Mucosa of rectum (tissue), 2 donors: ENCODE results near the gene CALR.

Experiments
- H3K27ac ChIP-seq, 2 donors: one replicate each; pipeline ENCODE4 v1.7.0; 2013; ENCODE audit warnings: inconsistent platforms in 2 of 2, low read depth in 2 of 2, low read length in 2 of 2
- H3K27me3 ChIP-seq, 2 donors: one replicate each; pipeline ENCODE4 v1.7.0; 2013; ENCODE audit warnings: low read length in 2 of 2; ENCODE audit not compliant: control insufficient read depth in 2 of 2, insufficient read depth in 2 of 2
- H3K36me3 ChIP-seq, 2 donors: one replicate each; pipeline ENCODE4 v1.7.0; 2013; ENCODE audit warnings: low read length in 2 of 2; ENCODE audit not compliant: control insufficient read depth in 2 of 2, insufficient read depth in 2 of 2
- H3K4me1 ChIP-seq, 2 donors: one replicate each; pipeline ENCODE4 v1.7.0; 2013; ENCODE audit warnings: low read length in 2 of 2, mild to moderate bottlenecking in 1 of 2; ENCODE audit not compliant: control insufficient read depth in 2 of 2, insufficient read depth in 2 of 2
- H3K4me3 ChIP-seq, 2 donors: one replicate each; pipeline ENCODE4 v1.7.0; 2013; ENCODE audit warnings: low read length in 2 of 2
- H3K9ac ChIP-seq, 2 donors: one replicate each; pipeline ENCODE4 v1.7.0; 2013; ENCODE audit warnings: low read length in 2 of 2, low read depth in 1 of 2, mild to moderate bottlenecking in 1 of 2
- H3K9me3 ChIP-seq, 2 donors: one replicate each; pipeline ENCODE4 v1.7.0; 2013; ENCODE audit warnings: low read length in 2 of 2; ENCODE audit not compliant: control insufficient read depth in 2 of 2
- donor health status: healthy.
- donor health status: Normal muscosa, but diverticular disease.

CALR gene

DNA sequence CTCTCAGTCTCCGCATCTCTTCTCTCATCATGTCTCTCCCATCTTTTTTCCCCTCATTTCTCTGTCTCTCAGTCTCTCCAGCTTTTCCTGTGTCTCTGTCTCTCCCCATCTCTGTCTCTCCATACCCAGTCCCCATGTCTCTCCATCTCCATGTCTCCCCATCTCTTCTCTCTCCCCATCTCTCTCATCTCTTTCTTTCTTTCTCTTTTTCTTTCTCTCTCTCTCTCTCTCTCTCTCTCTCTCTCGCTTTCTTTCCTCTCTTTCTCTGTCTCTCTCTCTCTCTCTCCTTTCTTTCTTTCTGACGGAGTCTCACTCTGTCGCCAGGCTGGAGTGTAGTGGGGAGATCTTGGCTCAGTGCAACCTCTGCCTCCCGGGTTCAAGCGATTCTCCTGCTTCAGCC, 44.2 kb downstream of the CALR start:
- Histone ChIP-seq H3K4me1 (peaks cover 21 to 28% of the 10 kb centered on the region in 2 donors), H3K9me3 (no peaks in the 10 kb centered on the region), H3K9ac (no peak overlapping the region), H3K36me3 (no peaks in the 10 kb centered on the region), H3K4me3 (no peak overlapping the region), H3K27ac (no peak overlapping the region), H3K27me3 (peaks cover 0 to 3% of the 10 kb centered on the region in 2 donors)

- Histone ChIP-seq H3K4me3 (peak overlapping the region in 1 of 2 donors; percentile 59), H3K9me3 (no peaks in the 10 kb centered on the region), H3K27me3 (peaks cover 0 to 3% of the 10 kb centered on the region in 2 donors), H3K9ac (peak overlapping the region in 1 of 2 donors; percentile 24), H3K27ac (no peak overlapping the region), H3K4me1 (peaks cover 21 to 28% of the 10 kb centered on the region in 2 donors), H3K36me3 (no peaks in the 10 kb centered on the region)
These were observed 44.7 kb downstream of the CALR start for GRCh38 chr19:12983091-12983490.

GRCh38 chr19:12983542-12984142, 45.2 kb downstream of the CALR start:
- H3K4me3 ChIP-seq, result no peak overlapping the region
- H3K9me3 ChIP-seq, result no peaks in the 10 kb centered on the region
- H3K27me3 ChIP-seq, result peaks cover 0 to 3% of the 10 kb centered on the region in 2 donors
- no peaks in the 10 kb centered on the region for H3K36me3 ChIP-seq
- H3K9ac ChIP-seq, result peak overlapping the region in 1 of 2 donors; percentile 44
- H3K4me1 ChIP-seq, result peaks cover 21 to 28% of the 10 kb centered on the region in 2 donors
- peak overlapping the region in 1 of 2 donors; percentile 88 for H3K27ac ChIP-seq

GRCh38 chr19:12984143-12984627, 45.8 kb downstream of the CALR start:
- Histone ChIP-seq H3K4me3 (no peak overlapping the region), H3K27me3 (peaks cover 0 to 3% of the 10 kb centered on the region in 2 donors), H3K4me1 (peaks cover 21 to 28% of the 10 kb centered on the region in 2 donors), H3K9me3 (no peaks in the 10 kb centered on the region), H3K27ac (peak overlapping the region; percentile 80 to 88), H3K9ac (peak overlapping the region; percentile 19 to 44), H3K36me3 (no peaks in the 10 kb centered on the region)

- Histone ChIP-seq H3K9me3 (no peaks in the 10 kb centered on the region), H3K9ac (peak overlapping the region; percentile 27 to 44), H3K27me3 (peaks cover 0 to 3% of the 10 kb centered on the region in 2 donors), H3K27ac (peak overlapping the region; percentile 80 to 88), H3K4me3 (peak overlapping the region; percentile 1 to 9), H3K36me3 (no peaks in the 10 kb centered on the region), H3K4me1 (peaks cover 21 to 28% of the 10 kb centered on the region in 2 donors)
These were observed 46.3 kb downstream of the CALR start for GRCh38 chr19:12984683-12985048.

- Histone ChIP-seq H3K36me3 (no peaks in the 10 kb centered on the region), H3K4me1 (peaks cover 21 to 28% of the 10 kb centered on the region in 2 donors), H3K27ac (peak overlapping the region; percentile 80 to 88), H3K27me3 (peaks cover 0 to 3% of the 10 kb centered on the region in 2 donors), H3K9ac (peak overlapping the region; percentile 27 to 44), H3K9me3 (no peaks in the 10 kb centered on the region), H3K4me3 (peak overlapping the region; percentile 1 to 15)
These were observed 46.8 kb downstream of the CALR start for GRCh38 chr19:12985049-12985776.

DNA sequence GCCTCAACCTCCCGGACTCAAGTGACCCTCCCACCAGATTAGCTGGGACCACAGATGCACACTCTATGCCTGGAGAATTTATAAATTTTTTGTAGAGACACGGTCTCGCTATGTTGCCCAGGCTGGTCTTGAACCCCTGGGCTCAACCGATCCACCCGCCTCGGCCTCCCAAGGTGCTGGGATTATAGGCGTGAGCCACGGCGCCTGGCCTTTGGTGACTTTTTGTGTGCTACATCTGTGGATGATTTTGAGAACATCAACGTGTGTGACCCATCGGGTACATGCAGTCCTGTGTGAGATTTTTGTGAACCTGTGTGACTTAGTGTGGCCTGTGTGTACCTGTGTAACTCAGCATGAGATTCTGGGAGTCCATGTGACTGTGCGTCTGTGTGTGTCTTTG, 48.3 kb downstream of the CALR start:
- no peak overlapping the region for H3K9ac ChIP-seq
- H3K4me3 ChIP-seq, result no peak overlapping the region
- no peak overlapping the region for H3K27ac ChIP-seq
- peaks cover 21 to 31% of the 10 kb centered on the region in 2 donors for H3K4me1 ChIP-seq
- no peaks in the 10 kb centered on the region for H3K27me3 ChIP-seq
- no peaks in the 10 kb centered on the region for H3K36me3 ChIP-seq
- H3K9me3 ChIP-seq, result no peaks in the 10 kb centered on the region

DNA sequence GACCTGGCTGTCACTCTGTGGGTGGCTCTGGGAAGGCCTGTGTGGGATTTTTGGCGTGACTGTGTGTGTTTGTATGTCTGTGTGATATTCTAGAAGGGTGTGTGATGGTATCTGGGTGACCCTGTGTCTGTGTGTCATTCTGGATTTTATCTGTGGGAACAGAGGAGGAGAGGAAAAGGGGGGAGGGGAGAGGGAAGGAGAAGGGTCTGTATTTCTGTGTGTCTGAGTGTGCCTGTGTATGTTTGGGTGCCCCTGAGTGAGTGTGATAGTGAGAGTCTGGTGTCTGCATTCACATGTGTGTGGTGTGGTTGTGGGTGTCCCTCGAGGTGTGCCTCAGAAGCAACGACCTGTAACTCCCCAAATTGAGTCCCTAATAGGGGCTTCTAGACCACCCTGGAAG, 48.8 kb downstream of the CALR start:
- no peak overlapping the region for H3K4me3 ChIP-seq
- peaks cover 21 to 31% of the 10 kb centered on the region in 2 donors for H3K4me1 ChIP-seq
- H3K27ac ChIP-seq, result no peak overlapping the region
- no peak overlapping the region for H3K9ac ChIP-seq
- H3K36me3 ChIP-seq, result no peaks in the 10 kb centered on the region
- H3K9me3 ChIP-seq, result no peaks in the 10 kb centered on the region
- H3K27me3 ChIP-seq, result no peaks in the 10 kb centered on the region

- Histone ChIP-seq H3K9ac (no peak overlapping the region), H3K9me3 (no peaks in the 10 kb centered on the region), H3K4me1 (peaks cover 21 to 31% of the 10 kb centered on the region in 2 donors), H3K4me3 (no peak overlapping the region), H3K27me3 (no peaks in the 10 kb centered on the region), H3K27ac (no peak overlapping the region), H3K36me3 (no peaks in the 10 kb centered on the region)
These were observed 49.4 kb downstream of the CALR start for GRCh38 chr19:12987781-12988180.

GRCh38 chr19:12990431-12990830, 52.0 kb downstream of the CALR start:
- no peaks in the 10 kb centered on the region for H3K36me3 ChIP-seq
- H3K9me3 ChIP-seq, result no peaks in the 10 kb centered on the region
- H3K27me3 ChIP-seq, result no peaks in the 10 kb centered on the region
- H3K27ac ChIP-seq, result no peak overlapping the region
- H3K9ac ChIP-seq, result no peak overlapping the region
- peaks cover 9 to 14% of the 10 kb centered on the region in 2 donors for H3K4me1 ChIP-seq
- H3K4me3 ChIP-seq, result no peak overlapping the region
